GM23248 (cell line): ENCODE data around the gene FAM174C.

ENCODE experiments used
- EZH2 ChIP-seq: fragments of 200-600 bp; sonication (generic); IDR thresholded peaks from 2 replicates; pipeline ENCODE4 v1.6.1; 2018; ENCODE audit warnings: antibody characterized with exemption, mild to moderate bottlenecking; ENCODE audit not compliant: insufficient read depth, poor library complexity, severe bottlenecking
- EZH2phosphoT487 ChIP-seq: fragments of 200-600 bp; sonication (generic); IDR thresholded peaks from 2 replicates; pipeline ENCODE4 v1.6.1; 2018; ENCODE audit warnings: antibody characterized with exemption, moderate library complexity, mild to moderate bottlenecking, low read depth; ENCODE audit not compliant: insufficient read depth

DNA sequence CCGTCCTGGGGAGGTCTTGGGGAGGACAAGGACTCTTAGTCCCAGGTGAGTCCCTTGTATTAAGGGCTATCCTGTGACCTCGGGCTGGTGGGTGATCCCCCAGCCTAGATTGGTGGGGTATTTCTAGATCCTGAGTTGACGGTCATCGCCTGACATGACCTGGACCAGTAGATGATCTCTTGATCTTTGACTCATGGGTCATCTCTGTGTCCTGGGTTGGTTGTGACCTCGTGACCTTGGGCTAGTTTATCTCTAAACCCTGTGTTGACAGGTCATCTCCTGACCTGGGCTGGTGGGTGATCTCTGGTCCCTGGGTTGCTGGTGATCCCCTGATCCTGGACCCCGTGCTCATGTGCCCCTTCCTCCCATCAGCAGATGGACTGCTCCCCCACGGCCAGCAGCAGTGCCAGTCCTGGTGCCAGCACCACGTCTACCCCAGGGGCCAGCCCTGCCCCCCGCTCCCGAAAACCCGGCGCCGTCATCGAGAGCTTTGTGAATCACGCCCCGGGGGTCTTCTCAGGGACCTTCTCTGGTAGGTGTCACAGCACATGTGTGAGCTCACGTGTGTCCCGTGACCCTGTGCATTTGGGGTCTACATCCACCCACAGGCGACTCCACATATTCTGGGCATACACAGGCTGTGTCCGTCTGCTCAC lies 20.7 kb upstream of the FAM174C start:
- no peak for TF ChIP-seq EZH2
- TF ChIP-seq EZH2phosphoT487: no peak
